Astrocyte (in vitro differentiated cells and primary cell): Measurements from ENCODE around the gene NFAT5.
"Not testable (repeated sequence)": the region's sequence is repeated elsewhere in the genome, so short reads cannot be mapped to it uniquely, and the experiment has no call there.

Experiments
- EZH2 ChIP-seq: IDR thresholded peaks from 2 replicates; pipeline ENCODE4 v1.6.1; 2012; ENCODE audit warnings: mild to moderate bottlenecking, low read length, inconsistent platforms; ENCODE audit not compliant: insufficient read depth
- TF ChIP-seq, protein P1 (sequence below): IDR thresholded peaks from 2 replicates; pipeline ENCODE4 v1.5.1; 2011; ENCODE audit warnings: low read depth, mild to moderate bottlenecking, inconsistent platforms, low read length, moderate library complexity; ENCODE audit not compliant: insufficient read depth

DNA sequence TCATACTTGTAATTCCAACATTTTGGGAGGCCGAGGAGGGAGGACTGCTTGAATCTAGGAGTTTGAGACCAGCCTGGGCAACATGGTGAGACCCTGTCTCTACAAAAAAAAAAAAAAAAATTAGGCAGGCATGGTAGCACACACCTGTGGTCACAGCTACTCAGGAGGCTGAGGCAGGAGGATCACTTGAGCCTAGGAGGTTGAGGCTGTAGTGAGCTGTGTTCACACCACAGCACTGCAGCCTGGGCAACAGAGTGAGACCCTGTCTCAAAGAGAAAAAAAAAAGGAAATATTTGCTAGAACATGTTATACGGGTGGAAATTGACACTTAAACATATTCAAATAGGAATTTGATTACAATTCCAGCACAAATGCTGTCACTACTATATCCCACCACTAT, 4.4 kb upstream of the NFAT5 start:
- TF ChIP-seq, protein P1, sequence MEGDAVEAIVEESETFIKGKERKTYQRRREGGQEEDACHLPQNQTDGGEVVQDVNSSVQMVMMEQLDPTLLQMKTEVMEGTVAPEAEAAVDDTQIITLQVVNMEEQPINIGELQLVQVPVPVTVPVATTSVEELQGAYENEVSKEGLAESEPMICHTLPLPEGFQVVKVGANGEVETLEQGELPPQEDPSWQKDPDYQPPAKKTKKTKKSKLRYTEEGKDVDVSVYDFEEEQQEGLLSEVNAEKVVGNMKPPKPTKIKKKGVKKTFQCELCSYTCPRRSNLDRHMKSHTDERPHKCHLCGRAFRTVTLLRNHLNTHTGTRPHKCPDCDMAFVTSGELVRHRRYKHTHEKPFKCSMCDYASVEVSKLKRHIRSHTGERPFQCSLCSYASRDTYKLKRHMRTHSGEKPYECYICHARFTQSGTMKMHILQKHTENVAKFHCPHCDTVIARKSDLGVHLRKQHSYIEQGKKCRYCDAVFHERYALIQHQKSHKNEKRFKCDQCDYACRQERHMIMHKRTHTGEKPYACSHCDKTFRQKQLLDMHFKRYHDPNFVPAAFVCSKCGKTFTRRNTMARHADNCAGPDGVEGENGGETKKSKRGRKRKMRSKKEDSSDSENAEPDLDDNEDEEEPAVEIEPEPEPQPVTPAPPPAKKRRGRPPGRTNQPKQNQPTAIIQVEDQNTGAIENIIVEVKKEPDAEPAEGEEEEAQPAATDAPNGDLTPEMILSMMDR, result not testable (repeated sequence)
- TF ChIP-seq EZH2, result not testable (repeated sequence)
